ENCODE data around the gene IGFBP1.

DNA sequence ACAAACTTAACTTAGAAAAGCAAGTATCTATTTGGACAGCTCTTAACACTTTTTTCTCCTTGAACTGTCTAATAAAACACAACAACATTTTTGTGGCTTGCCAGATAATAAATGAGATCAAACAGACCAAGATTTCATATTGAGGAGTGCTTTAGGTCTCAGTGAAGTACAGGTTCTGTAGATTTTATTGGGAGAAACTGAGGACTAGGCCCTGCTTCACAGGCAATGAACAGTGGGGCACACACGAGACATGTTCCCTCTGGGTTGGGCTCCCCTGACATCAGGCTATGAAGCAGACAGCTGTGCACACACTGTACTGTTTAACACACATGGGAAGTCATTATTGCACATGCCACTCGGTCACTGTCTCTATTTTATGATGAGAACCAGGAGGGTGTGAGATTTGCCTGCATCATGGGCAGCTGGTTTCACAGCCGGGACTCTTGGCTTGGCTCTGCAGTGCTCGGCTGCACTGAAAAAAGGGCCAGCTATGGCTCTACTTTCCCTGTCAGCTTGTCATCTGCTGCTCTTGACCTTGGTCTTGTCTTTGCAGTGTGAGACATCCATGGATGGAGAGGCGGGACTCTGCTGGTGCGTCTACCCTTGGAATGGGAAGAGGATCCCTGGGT is 4.2 kb downstream of the IGFBP1 start:
- TF ChIP-seq CTCF (IDR thresholded peaks at IDR 0.05), result no peak
- no peak for TF ChIP-seq POLR2A (IDR thresholded peaks at IDR 0.05)
- TF ChIP-seq POLR2AphosphoS5 (IDR thresholded peaks at IDR 0.05), result no peak

All from prostate gland (tissue), 2 donors.